Hematopoietic multipotent progenitor cell treated with erythropoietin and hydrocortisone succinate and interleukin-3 and kit ligand, for 17 days (in vitro differentiated cells): ENCODE results near the gene GAK.

Experiments
- DNase-seq: peaks from one replicate; pipeline ENCODE4 v3.0.0-alpha.2; 2015; ENCODE audit warnings: low spot score

The GAK gene

GRCh38 chr4:887034-887763 lies 44.9 kb downstream of the GAK start:
- DNase-seq: no peak

DNA sequence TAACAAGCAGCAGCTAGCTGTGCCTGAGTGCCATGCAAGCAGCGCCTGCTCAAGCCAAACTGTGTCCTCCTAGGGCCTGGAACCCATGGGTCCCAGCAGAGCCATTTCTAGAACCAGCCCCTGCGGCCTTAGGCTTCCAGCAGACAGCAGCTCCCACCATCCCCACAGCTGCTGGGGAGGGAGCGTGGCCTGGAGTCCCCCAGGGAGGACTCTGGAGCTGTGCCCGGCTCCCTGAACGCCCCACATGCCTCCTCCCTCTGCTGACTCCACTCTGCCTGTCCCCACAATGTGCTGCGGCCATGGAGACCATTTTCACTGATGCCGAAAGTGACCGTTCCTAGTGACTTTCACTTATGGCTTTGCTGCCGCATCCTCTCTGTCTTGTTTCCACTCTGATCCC lies 45.9 kb downstream of the GAK start:
- no peak for DNase-seq

DNA sequence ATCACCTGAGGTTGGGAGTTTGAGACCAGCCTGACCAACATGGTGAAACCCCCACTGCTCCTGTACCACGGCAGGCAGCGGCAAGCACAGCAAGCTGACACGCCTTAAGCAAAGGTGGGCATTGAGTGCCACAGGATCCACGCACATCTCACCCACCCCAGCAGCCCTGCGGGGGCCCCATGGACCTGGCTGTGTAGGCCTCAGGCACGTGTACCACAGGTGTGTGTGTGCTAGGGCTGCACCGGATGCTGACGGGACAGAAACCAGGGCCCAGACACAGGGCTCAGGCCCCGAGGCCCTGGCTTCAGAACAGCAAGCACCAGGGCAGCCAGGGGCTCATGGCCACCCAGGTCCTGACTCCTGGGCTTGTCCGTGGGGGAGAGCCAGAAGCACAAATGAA lies 46.8 kb downstream of the GAK start:
- DNase-seq: no peak

GRCh38 chr4:884896-885295 lies 47.2 kb downstream of the GAK start:
- no peak for DNase-seq

DNA sequence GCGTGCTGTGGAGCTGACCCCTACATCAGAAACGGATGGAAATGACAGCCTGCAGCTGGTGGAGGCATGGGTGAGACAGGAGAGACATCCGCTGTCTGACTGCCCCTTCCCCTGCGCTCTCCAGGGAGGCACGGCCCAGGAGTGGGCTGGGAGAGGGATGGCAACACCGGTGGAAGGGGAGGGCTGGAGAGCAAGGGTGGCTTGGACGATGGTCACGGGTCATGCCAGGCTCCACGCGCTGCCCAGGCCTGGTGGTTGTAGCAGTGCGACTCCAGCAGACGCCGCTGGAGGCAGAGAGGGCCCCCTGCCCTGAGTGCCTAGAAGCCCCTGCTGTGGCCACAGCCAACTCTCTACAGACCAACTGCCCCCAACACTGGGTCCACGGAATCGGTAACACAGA lies 47.9 kb downstream of the GAK start:
- DNase-seq: no peak

DNA sequence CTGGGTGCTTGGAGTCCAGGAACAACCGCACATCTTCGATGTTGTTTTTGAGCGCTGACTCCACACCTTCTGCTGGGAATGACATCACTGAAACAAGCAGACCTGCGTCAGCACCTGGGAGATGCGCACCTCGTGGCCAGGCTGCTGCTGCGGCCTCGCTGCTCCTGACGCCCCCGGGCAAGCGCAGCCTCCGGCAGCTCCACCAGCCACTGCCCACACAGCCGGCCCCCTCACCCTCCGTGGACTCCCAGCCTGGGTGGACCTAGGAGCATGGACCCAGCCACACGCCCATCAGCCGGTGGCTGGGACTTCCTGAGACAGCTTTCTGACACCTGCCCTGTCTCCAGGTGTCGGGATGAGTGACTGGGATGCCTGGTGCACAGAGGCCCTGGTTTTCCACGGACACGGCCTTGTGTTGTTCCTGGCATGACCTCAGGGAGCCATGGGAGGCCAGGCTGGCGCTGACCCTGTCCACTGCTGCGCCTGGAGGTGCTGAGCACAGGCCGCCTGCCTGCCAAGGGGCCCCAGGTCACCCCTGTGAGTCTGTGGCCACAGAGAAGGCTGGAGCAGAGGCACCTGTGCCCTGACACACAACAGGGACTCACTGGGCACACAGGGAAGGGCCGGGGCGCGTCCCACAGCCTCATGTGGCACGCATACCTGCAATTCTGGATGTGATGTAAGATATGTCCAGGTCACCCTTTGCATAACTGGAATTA lies 48.6 kb downstream of the GAK start:
- no peak for DNase-seq

- DNase-seq: no peak
These were observed 49.5 kb downstream of the GAK start for GRCh38 chr4:882646-883045.

DNA sequence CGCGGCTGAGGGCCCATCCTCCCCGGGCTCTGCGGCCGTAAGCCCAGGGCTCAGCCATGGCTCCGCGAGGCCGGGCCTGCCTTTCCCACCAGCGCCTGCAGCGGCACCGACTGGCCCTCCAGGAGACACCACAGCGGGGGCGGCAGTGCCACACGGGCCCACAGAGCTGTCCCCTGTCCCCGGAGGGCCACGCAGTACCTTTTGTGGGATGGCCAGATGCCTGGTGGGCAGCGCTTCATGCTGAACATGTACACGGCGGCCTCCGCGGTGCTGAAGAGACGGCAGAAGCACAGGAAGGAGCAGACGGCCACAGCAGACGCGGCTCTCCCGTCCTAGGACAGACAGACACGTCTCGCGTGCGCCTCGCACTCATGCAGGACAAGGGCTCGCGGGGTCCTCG lies 50.4 kb downstream of the GAK start:
- DNase-seq: no peak

GRCh38 chr4:880684-881405 lies 51.3 kb downstream of the GAK start:
- no peak for DNase-seq

GRCh38 chr4:879729-880077 lies 52.4 kb downstream of the GAK start:
- no peak for DNase-seq

GRCh38 chr4:878796-879728 lies 53.1 kb downstream of the GAK start:
- DNase-seq: no peak

DNA sequence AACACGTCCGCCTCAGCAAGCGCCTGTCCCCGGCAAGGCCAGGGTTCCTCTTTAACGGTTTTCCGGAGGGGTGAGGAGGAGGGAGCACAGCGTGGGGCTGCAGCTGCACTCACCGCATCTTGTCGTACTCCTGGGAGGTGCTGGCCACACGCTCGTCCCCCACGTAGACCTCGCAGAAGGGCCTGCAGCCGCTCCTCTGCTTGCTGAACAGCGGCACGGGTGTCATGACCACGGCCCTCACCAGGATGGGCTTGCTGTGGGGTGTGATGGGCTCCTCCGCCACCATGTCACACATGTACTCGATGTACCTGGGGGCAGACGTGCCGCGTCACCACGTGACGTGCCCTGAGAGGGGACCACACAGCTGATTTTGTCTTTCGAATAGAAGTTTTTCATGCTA lies 54.6 kb downstream of the GAK start:
- DNase-seq: no peak

DNA sequence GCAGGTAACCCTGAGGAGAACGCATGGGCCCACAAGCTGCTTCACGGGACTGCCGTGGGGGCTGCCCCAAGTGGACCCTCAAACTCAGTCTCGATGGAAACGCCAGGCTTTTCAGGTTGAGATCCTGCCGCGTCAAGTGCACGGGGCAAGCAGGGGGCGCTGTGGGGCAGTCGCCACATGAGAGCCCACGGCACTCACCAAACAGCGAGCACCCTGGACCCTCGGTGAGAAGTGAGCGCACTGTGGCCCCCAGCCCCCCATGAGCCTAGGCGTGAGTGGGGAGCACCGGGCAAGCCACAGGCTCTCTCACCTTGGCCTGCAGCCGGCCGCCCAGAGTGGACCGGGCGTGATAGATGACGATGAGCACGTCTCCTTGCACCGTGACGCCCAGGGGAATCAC lies 55.3 kb downstream of the GAK start:
- DNase-seq: no peak

- no peak for DNase-seq
These were observed 56.2 kb downstream of the GAK start for GRCh38 chr4:875818-876423.

DNA sequence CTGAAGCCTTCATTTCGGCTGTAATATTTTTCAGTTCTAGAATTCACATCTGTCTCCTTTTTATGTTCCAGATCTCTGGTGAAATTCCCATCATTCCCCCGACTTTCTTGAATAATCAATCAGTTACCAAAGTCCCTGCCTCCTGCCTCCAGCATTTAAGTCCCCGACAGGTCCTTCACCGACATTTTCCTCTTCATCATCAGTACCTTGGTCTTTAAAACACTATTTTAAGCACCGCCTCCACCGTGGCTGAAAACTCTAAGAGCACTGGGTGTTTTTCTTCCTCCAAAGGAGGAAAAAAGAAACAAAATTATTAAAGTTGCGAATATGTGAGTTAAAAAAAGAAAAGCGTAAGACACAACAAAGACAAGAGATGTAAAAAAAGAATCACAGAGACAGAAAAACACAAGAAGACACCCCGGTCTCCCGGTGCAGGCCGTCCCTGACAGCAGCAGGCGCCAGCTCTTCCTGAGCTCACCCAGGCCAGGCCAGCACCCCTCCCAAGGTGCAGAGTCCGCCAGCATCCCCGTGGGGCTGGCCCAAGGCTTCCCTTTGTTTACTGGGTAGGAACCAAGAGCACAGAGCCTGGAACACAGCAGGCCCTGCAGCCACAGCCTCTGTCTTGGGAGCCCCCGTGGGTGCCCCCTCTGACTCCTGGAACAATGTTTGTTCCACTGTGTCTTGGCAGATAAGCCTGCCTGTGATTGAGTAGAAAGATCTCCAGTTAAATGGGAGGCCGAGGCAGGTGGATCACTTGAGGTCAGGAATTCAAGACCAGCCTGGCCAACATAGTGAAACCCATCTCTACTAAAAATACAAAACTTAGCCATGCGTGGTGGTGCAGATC lies 56.9 kb downstream of the GAK start:
- no peak for DNase-seq

DNA sequence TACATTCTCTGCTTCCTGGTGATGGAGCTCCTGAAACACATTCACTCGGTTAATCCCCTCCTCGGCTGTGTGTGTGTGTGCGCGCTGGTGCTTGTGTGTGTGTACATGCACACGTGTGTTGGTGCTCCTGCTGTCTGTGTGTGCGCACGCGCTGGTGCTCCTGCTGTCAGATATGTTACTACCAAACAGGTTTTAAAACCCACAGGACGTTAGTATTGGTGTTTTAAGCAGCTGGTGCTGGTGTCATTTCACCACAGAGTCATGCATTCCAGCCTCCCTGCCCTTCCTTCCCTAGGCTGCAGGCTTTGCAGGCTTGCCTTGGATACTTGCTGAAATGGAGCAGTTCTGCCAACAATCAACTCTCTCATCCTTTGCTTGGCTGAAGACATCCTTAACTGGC lies 58.1 kb downstream of the GAK start:
- no peak for DNase-seq

DNA sequence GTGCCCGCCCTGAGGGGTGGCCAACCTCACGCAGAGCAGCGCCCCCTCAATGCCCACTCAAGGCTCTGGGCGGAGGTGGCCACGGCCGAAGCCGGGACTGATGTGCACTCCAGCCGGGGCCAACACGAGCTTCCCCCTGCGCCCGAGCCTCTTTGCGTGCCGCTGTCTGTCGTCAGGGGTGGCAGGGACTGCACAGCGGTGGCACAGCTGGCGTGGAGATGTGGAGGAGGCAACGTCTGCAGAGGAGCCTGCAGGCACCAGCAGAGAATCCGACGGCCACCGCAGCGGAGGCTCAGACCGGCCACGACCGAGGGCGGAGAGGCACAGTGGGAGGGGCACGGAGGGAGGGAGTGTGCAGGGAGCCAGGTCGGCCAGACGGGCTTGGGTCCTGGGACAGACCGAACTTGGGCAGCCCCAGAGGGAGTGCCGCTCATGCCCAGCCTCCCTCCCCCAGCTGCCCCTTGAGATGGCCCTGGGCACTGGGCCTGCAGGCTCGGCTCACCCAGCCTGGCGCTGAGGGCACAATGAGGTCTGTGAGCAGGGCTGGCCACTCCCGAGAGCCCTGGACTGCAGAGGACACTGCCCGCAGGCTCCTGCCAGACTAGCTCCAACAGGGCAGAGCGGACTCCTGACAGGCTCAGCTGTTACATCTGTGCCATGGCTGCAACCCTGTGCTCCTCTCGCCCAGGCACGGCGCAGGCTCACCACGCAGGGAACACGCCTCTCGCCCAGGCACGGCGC lies 59.7 kb downstream of the GAK start:
- no peak for DNase-seq

GRCh38 chr4:871484-871883 lies 60.6 kb downstream of the GAK start:
- DNase-seq: no peak

GRCh38 chr4:870951-871350 lies 61.2 kb downstream of the GAK start:
- DNase-seq: no peak

DNA sequence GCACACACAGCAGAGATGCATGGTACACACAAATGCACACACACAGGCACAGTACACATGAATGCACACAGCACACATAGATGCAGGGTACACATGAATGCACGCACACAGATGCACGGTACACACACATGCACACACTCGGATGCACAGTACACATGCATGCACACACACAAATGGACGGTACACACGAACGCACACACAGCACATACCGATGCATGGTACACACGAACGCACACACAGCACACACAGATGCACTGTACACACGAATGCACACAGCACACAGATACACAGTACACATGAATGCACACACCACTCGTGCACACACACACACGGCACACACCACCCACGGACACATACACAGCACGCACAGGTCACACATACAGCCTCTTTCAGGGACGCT lies 62.3 kb downstream of the GAK start:
- no peak for DNase-seq
